HG03135 (cell line): Measurements from ENCODE around the gene RBM47.
A peak's percentile ranks its signal among the peaks of the same experiment; 100 is the strongest.
"Not testable (repeated sequence)": the region's sequence is repeated elsewhere in the genome, so short reads cannot be mapped to it uniquely, and the experiment has no call there.

Source experiments
- ATAC-seq: cut with Tn5 transposase; IDR thresholded peaks from one replicate; pipeline ENCODE4 v1.9.1; 2021; ENCODE audit warnings: mild to moderate bottlenecking, moderate library complexity; ENCODE audit not compliant: unreplicated experiment

Gene RBM47

GRCh38 chr4:40544221-40544620 lies 85.4 kb downstream of the RBM47 start:
- ATAC-seq = no peak

DNA sequence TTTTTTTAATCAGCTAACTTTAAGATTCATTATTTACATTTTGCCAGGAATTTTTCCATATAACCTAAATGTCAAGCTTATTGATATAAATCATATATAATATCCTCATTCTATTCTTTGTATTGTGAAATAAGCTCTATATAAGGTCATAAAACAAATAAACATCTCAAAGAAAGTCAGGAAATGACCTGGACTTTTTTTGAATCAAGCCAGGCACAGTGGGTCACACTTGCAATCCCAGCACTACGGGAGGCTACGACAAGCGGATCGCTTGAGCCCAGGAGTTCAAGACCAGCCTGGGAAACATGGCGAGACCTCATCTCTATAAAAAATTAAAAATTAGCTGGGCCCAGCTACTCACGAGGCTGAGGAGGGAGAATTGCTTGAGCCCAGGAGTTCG lies 88.9 kb downstream of the RBM47 start:
- ATAC-seq = no peak

DNA sequence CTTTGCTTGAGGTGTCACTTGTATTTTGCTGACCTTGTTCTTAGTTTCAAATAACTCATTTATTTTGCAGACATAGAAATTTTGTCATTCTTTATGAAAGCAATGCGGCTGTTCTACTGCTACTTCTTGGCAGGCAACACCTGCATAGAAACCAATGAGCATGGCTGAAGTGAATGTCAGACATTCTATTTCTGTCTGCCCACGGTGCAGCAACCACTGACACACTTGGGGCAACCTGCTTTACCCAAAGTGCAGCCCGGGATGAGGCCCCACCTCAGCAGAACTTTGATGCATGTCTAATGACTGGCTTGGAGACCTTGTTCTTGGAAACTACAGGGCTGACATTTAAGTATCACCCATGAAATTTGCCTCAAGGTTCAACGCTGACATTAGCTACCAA lies 93.6 kb downstream of the RBM47 start:
- ATAC-seq = no peak

GRCh38 chr4:40531636-40532023 lies 98.0 kb downstream of the RBM47 start:
- no peak for ATAC-seq

DNA sequence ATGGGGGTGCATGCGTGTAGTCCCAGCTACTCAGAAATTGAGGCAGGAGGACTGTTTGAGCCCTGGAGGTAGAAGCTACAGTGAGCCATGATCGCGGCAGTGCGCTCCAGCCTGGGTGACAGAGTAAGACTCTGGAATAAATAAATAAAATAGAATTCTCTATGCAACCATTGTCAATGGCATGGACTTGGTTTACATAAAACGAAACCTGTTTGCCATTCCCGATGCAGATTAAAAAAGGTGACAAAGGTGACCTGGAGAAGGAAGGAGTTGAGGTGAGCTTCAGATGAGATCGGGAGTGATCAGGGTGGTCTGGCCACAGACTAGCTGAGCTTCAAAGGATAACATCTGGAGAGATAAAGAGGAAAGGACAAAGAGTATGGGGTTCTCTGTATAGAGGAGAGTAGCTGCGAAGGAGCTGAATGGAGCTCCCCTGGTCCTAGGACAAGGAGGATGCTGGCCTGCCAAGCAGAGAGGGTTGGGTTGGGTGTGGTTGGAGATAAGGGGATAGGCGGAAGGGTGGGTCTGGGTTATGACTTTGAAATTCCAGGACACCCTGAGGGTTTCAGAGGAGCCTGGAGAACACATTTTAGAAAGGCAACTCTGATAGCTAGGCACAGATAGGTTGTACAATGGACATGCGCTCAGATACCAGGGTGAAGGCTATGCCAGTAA lies 98.6 kb downstream of the RBM47 start:
- no peak for ATAC-seq

DNA sequence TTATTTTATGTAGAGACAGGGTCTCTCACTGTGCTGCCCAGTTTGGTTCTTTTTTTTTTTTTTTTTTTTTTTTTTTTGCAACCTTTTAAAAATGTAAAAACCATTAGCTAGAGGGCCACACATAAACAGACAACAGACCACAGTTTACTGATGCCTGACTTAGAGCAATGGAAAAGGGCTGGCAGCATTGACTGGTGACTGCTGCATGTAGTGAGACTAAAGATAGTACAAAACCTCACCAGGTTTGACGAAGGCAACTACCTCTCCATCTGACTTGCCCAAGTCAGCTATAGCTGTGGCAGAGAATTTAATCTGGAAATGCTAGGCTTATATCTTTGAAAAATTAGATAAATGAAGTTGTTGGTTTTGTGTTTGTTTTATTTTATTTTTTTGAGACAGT lies 102.9 kb downstream of the RBM47 start:
- no peak for ATAC-seq

- ATAC-seq = no peak
These were observed 103.7 kb downstream of the RBM47 start for GRCh38 chr4:40525752-40526598.

- no peak for ATAC-seq
These were observed 105.2 kb downstream of the RBM47 start for GRCh38 chr4:40524366-40525041.

- ATAC-seq = no peak
These were observed 106.1 kb downstream of the RBM47 start for GRCh38 chr4:40523581-40523980.

GRCh38 chr4:40521957-40522356 lies 107.7 kb downstream of the RBM47 start:
- ATAC-seq = no peak

DNA sequence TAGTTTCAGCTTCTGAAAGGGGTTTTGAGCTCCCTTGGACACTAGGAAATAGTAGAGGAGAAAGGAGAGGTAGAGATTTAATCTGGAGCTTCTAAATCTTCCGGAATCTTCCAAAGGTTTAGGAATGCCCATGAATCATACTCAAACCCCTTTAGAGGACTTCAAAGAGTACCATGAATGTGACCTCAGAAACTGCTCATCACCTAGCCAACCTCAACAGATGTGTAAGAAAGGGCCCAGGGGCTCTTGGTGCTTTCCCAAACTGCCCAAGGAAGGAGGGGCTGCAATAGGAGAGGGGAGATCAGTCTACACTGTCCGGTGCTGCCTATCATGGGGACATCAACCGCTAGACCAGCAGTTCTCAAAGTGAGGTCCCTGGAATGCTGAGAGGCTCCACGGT lies 109.1 kb downstream of the RBM47 start:
- no peak for ATAC-seq

GRCh38 chr4:40517081-40517480 lies 112.6 kb downstream of the RBM47 start:
- not testable (repeated sequence) for ATAC-seq

GRCh38 chr4:40516651-40517050 lies 113.0 kb downstream of the RBM47 start:
- no peak for ATAC-seq

- ATAC-seq = peak; percentile 79
These were observed 114.0 kb downstream of the RBM47 start for GRCh38 chr4:40515398-40516293.

- no peak for ATAC-seq
These were observed 114.6 kb downstream of the RBM47 start for GRCh38 chr4:40515037-40515397.

DNA sequence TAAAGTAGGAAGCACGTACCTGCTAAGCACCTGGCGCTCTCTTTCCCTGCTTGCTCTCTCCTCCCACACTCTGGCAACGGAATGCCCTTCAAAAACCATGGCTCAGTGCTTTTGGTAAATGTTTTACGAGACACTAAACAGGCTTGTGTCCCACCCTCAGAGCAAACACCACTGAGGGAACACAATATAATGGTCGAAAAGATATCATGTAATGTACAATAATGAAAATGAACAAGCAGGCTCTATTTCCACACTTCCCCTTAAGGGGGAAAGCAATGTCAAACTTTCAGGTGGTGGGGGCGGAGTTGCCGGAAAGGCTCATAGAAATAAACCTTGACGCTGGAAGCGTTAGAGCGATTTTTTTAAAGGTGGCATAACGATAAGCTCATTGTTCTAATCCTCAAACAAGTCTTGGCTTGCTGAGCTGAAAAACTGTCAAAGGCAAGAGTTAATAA lies 115.1 kb downstream of the RBM47 start:
- ATAC-seq = no peak

GRCh38 chr4:40511036-40511614 lies 118.5 kb downstream of the RBM47 start:
- ATAC-seq = no peak

DNA sequence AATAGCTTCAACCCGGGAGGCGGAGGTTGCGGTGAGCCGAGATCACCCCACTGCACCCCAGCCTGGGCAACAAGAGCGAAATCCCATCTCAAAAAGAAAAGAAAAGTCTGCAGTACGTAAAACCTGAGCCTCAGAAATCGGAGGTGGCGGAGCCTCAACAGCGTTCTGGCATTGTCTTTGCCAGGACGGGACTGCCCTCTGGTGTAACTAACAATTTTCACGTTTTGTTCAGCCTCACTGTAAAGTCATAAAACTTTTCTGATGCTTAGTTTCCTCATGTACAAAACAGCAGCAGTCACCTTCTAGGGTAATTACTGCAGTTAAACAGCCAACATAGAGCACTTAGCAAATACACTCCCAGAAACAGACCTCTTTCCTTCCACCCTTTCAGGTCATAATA lies 121.7 kb downstream of the RBM47 start:
- no peak for ATAC-seq

DNA sequence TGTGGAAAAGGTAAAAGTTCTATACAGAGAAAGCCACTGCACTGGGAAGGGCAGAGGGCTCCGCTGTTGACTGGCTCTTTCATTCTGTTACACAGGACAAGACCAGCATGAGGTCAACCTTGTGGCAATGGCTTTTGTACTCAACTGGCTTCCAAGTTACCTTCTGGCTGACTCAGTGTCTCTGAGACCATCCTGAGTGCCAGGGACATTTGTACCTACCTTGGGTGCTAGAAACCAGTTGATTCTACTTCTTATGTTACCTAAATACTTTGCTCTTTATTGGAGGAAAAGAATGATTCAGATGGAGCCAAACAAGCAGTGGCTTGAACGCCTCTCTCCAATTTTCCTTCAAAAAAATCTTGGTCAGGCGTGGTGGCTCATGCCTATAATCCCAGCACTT lies 123.2 kb downstream of the RBM47 start:
- ATAC-seq = no peak

- ATAC-seq = no peak
These were observed 123.6 kb downstream of the RBM47 start for GRCh38 chr4:40506066-40506465.
